ENCODE results near the gene SCN1A. TPM values are rescaled to one million over a fixed set of nuclear protein-coding genes. Genes with fewer than 3 reads are reported as not detected.

SCN1A gene
- total and polyA plus RNA-seq, 10 of the 15 experiments (the other 5 are each of a cell fraction or from before 2014, with no cell fraction given) = not detected

GRCh38 chr2:166144071-166144470 is 16.3 kb upstream of the SCN1A start (continued):
- TF ChIP-seq MTA2 (IDR thresholded peaks at IDR 0.05; ENCODE audit: low read depth) (no peak), ZNF592 (IDR thresholded peaks at IDR 0.05) (no peak), EGR1 (IDR thresholded peaks at IDR 0.05; ENCODE audit: borderline replicate concordance in 1 of 2, low read depth in 2 of 2, low read length in 2 of 2) (no peak), CHD4 (IDR thresholded peaks at IDR 0.05) (no peak), MAX (IDR thresholded peaks at IDR 0.05; ENCODE audit: low read depth, low read length) (no peak), ZZZ3 (IDR thresholded peaks at IDR 0.05; ENCODE audit: control insufficient read depth, insufficient read length, low read depth) (no peak)

GRCh38 chr2:166140932-166141331 is 13.1 kb upstream of the SCN1A start:
- ATAC-seq = no peak

More at GRCh38 chr2:166140932-166141331, 13.1 kb upstream of the SCN1A start:
- no peaks in the 10 kb centered on the region for H3K9me3 ChIP-seq (replicated peaks; ENCODE audit: control insufficient read depth, insufficient read depth, low read length)
- no peaks in the 10 kb centered on the region for H3K79me2 ChIP-seq (ENCODE audit: control insufficient read depth, insufficient read depth, low read length)
- no peaks in the 10 kb centered on the region for H3K36me3 ChIP-seq (ENCODE audit: control insufficient read depth in 2 of 2, insufficient read depth in 2 of 2, low read length in 1 of 2)
- FAIRE-seq (no peak), DNase-seq (ENCODE audit: low read depth, low spot score) (no peak)
- RAD21 ChIA-PET (ENCODE audit: unreplicated experiment) = no interaction called here
- H3K27me3 ChIP-seq (replicated peaks in 1 of 2; ENCODE audit: control insufficient read depth in 2 of 2, insufficient read depth in 2 of 2, low read length in 1 of 2) = no peaks in the 10 kb centered on the region
- POLR2A ChIA-PET = no interaction called here
- intact Hi-C loops (cut with micrococcal nuclease; ENCODE audit: unreplicated experiment) = no loop called here
- H3K4me3 ChIP-seq = no peak overlapping the region
- no peaks in the 10 kb centered on the region for H3K4me1 ChIP-seq (ENCODE audit: control insufficient read depth, insufficient read depth, low read length)
- no peaks in the 10 kb centered on the region for H4K20me1 ChIP-seq (ENCODE audit: control insufficient read depth, insufficient read depth)
- in situ Hi-C loops (cut with MboI) = no loop called here
- no peak overlapping the region for H3K9ac ChIP-seq (ENCODE audit: control insufficient read depth, insufficient read depth, low read length)
- H2AFZ ChIP-seq (ENCODE audit: control insufficient read depth, low read depth, low read length) = no peak overlapping the region
- SMC1A ChIA-PET (ENCODE audit: uncharacterized antibody, unreplicated experiment) = no interaction called here
- WGBS (ENCODE audit: insufficient coverage, insufficient replicate concordance, low lambda C conversion rate, missing lambda C conversion rate) = 43% methylated on average over 2 of the region's 2 CpGs
- H3K4me2 ChIP-seq (ENCODE audit: control insufficient read depth, insufficient read depth) = no peak overlapping the region
- CTCF ChIA-PET = no interaction called here
- TF ChIP-seq MYC (IDR thresholded peaks at IDR 0.05; ENCODE audit: insufficient read depth, insufficient read length, insufficient replicate concordance, low read length, severe bottlenecking) (no peak), ZNF384 (IDR thresholded peaks at IDR 0.05; ENCODE audit: borderline replicate concordance, low read depth, low read length) (no peak), PAX5 (IDR thresholded peaks at IDR 0.05; ENCODE audit: borderline replicate concordance, low read depth, low read length) (no peak), GATAD2B (conservative IDR thresholded peaks at IDR 0.05; ENCODE audit: low read depth) (no peak), ZBTB11 (CRISPR knock-in tag; IDR thresholded peaks at IDR 0.05) (no peak)
- no peak overlapping the region for H3K27ac ChIP-seq (ENCODE audit: control insufficient read depth, insufficient read depth)
- BruUV-seq (replicated peaks) = no TSS peak

All from GM12878 (cell line).